HepG2 (cell line): ENCODE results near the gene DCUN1D3. TPM values are rescaled to one million over a fixed set of nuclear protein-coding genes. Genes with fewer than 3 reads are reported as not detected.

Source experiments
- AHDC1 ChIP-seq: sonication (generic); formaldehyde crosslinking; IDR thresholded peaks from 2 replicates; pipeline ENCODE4 v1.5.1; 2020; ENCODE audit warnings: mild to moderate bottlenecking, missing genetic modification reagents, borderline replicate concordance
- ATF1 ChIP-seq: IDR thresholded peaks from 2 replicates; pipeline ENCODE4 v1.6.1; 2016; ENCODE audit warnings: mild to moderate bottlenecking, control low read depth
- FOXA3 ChIP-seq: IDR thresholded peaks from 2 replicates; pipeline ENCODE4 v1.6.1; 2016; ENCODE audit warnings: missing genetic modification reagents, missing compliant biosample characterization
- HMGXB3 ChIP-seq: sonication (generic); formaldehyde crosslinking; IDR thresholded peaks from 2 replicates; pipeline ENCODE4 v1.4.0; 2020; ENCODE audit warnings: missing genetic modification reagents, borderline replicate concordance
- LCORL ChIP-seq, 2 experiments: fragments of 450-650 bp in 1 of 2; sonication (generic) in 1 of 2; formaldehyde crosslinking in 1 of 2; IDR thresholded peaks; 2 replicates each; pipeline versions ENCODE4 v1.5.0 to v1.6.1; 2017 to 2020; ENCODE audit warnings: antibody characterized with exemption in 1 of 2, missing genetic modification reagents in 1 of 2
- NPAS2 ChIP-seq: sonication (generic); formaldehyde crosslinking; IDR thresholded peaks from 2 replicates; pipeline ENCODE4 v1.8.0; 2022; ENCODE audit warnings: mild to moderate bottlenecking, missing genetic modification reagents, borderline replicate concordance
- RFXANK ChIP-seq: IDR thresholded peaks from 2 replicates; pipeline ENCODE4 v1.6.1; 2016
- TAF15 ChIP-seq: fragments of 200-400 bp; formaldehyde crosslinking; IDR thresholded peaks from one replicate; pipeline ENCODE4 v1.6.1; 2018; ENCODE audit warnings: mild to moderate bottlenecking, low read depth, low read length; ENCODE audit not compliant: poor library complexity, severe bottlenecking
- THAP9 ChIP-seq: sonication (generic); formaldehyde crosslinking; IDR thresholded peaks from 2 replicates; pipeline ENCODE4; 2020; ENCODE audit warnings: missing genetic modification reagents, mild to moderate bottlenecking, borderline replicate concordance
- TMF1 ChIP-seq: sonication (generic); formaldehyde crosslinking; IDR thresholded peaks from 2 replicates; pipeline ENCODE4 v1.8.1; 2022; ENCODE audit warnings: low read depth, missing genetic modification reagents
- ZEB1 ChIP-seq: IDR thresholded peaks from 2 replicates; pipeline ENCODE4 v1.6.1; 2012; ENCODE audit warnings: mild to moderate bottlenecking, low read depth, inconsistent platforms; ENCODE audit not compliant: insufficient replicate concordance
- ZNF136 ChIP-seq: sonication (generic); formaldehyde crosslinking; IDR thresholded peaks from 2 replicates; pipeline ENCODE4 v1.8.1; 2022; ENCODE audit warnings: low read depth, mild to moderate bottlenecking, moderate library complexity, missing genetic modification reagents
- ZNF383 ChIP-seq: sonication (generic); formaldehyde crosslinking; IDR thresholded peaks from 2 replicates; pipeline ENCODE4 v1.4.0; 2020; ENCODE audit warnings: missing genetic modification reagents, mild to moderate bottlenecking, borderline replicate concordance
- ZNF7 ChIP-seq: IDR thresholded peaks from 2 replicates; pipeline ENCODE4 v1.6.1; 2016; ENCODE audit warnings: missing biosample characterization, missing genetic modification reagents
- ZNF766 ChIP-seq: sonication (generic); formaldehyde crosslinking; IDR thresholded peaks from 2 replicates; pipeline ENCODE4 v1.5.0; 2020; ENCODE audit warnings: missing genetic modification reagents, borderline replicate concordance
- polyA plus RNA-seq, 8 experiments: library from polyadenylated mRNA; depleted of rRNA in 3 of 8; stranded (reverse) in 7 of 8; unstranded in 1 of 8; fragments of >200 nt; fragmentation: Illumina TruSeq in 4 of 8; extraction: Trizol in 4 of 8; gene quantifications; 2 replicates each; pipeline versions ENCODE4 v1.2.1 to v1.2.3, GENCODE V29; 2011 to 2016; ENCODE audit warnings: low read depth in 4 of 8, missing spikeins in 1 of 8, mixed read lengths in 1 of 8; ENCODE audit not compliant: insufficient read depth in 1 of 8
- total RNA-seq, 5 experiments: library from RNA; depleted of rRNA; stranded (reverse); fragments of >200 nt; fragmentation: Illumina TruSeq; extraction: Trizol; gene quantifications; 2 replicates each; pipeline ENCODE4 v1.2.3, GENCODE V29; 2016; ENCODE audit warnings: low read depth in 1 of 5

The DCUN1D3 gene
- total and polyA plus RNA-seq, 2 of the 13 experiments (the other 11 are each of a cell fraction or from before 2014, with no cell fraction given), result 5.0 to 19.3 TPM

- TF ChIP-seq THAP9 (CRISPR knock-in tag), result no peak
- TF ChIP-seq ZNF7, result no peak
- TF ChIP-seq NPAS2, result no peak
- TF ChIP-seq LCORL (IDR thresholded peaks at IDR 0.05), result no peak
- peak; percentile 64; the same call in 1 of the 2 replicates for TF ChIP-seq LCORL (CRISPR knock-in tag; IDR thresholded peaks at IDR 0.05)
- peak; percentile 32 for TF ChIP-seq ZEB1
- TF ChIP-seq RFXANK (CRISPR knock-in tag), result no peak
- TF ChIP-seq ATF1 (CRISPR knock-in tag), result 0 out of 2 replicates have a peak, but pooled peaks have one; percentile 59
- TF ChIP-seq TAF15, result no peak
- no peak for TF ChIP-seq ZNF136 (CRISPR knock-in tag)
- TF ChIP-seq ZNF766 (CRISPR knock-in tag), result no peak
- peak; percentile 34; the same call in 1 of the 2 replicates for TF ChIP-seq FOXA3 (CRISPR knock-in tag)
- no peak; the same call in 1 of the 2 replicates for TF ChIP-seq HMGXB3
- TF ChIP-seq AHDC1, result peak; percentile 12; the same call in 1 of the 2 replicates
- TF ChIP-seq ZNF383 (CRISPR knock-in tag), result no peak
- no peak for TF ChIP-seq TMF1
Observed at GRCh38 chr16:20878682-20879147, 21.4 kb downstream of the DCUN1D3 start (continued).
